Lung (tissue), 12 donors: ENCODE data around the gene CATSPERZ. TPM values are rescaled to one million over a fixed set of nuclear protein-coding genes. Genes with fewer than 3 reads are reported as not detected.

Experiments
- ATAC-seq: fragments of 200-7000 bp; cut with Tn5 transposase; one replicate; pipeline ENCODE4 v1.9.1; 2020; ENCODE audit warnings: moderate number of reproducible peaks; ENCODE audit not compliant: insufficient read depth, low FRiP score
- DNase-seq, 3 donors: peaks; one replicate each; pipeline ENCODE4 v3.0.0-alpha.2; 2013 to 2017
- H3K27ac ChIP-seq, 2 donors: one replicate each; pipeline ENCODE4 v1.5.1; 2013; ENCODE audit warnings: mild to moderate bottlenecking in 2 of 2, moderate library complexity in 2 of 2, control low read depth in 1 of 2, inconsistent platforms in 1 of 2, low read depth in 1 of 2, low read length in 1 of 2
- H3K27me3 ChIP-seq, 3 donors: one replicate each; pipeline ENCODE4 v1.5.1; 2013; ENCODE audit warnings: low read length in 2 of 3; ENCODE audit not compliant: control insufficient read depth in 3 of 3, insufficient read depth in 3 of 3
- H3K36me3 ChIP-seq, 4 donors: one replicate each; pipeline ENCODE4 v1.5.1; 2013; ENCODE audit warnings: low read length in 4 of 4, mild to moderate bottlenecking in 1 of 4, moderate library complexity in 1 of 4; ENCODE audit not compliant: control insufficient read depth in 4 of 4, insufficient read depth in 4 of 4
- H3K4me1 ChIP-seq, 5 donors: one replicate each; pipeline ENCODE4 v1.5.1; 2013; ENCODE audit warnings: low read length in 5 of 5, mild to moderate bottlenecking in 2 of 5, moderate library complexity in 1 of 5; ENCODE audit not compliant: control insufficient read depth in 5 of 5, insufficient read depth in 5 of 5
- H3K4me3 ChIP-seq: one replicate; pipeline ENCODE4 v1.5.1; 2013; ENCODE audit warnings: mild to moderate bottlenecking, control low read depth, moderate library complexity
- H3K9ac ChIP-seq, 2 donors: one replicate each; pipeline ENCODE4 v1.5.1; 2013; ENCODE audit warnings: low read length in 2 of 2, control low read depth in 1 of 2; ENCODE audit not compliant: insufficient read depth in 1 of 2
- H3K9me3 ChIP-seq, 4 donors: one replicate each; pipeline ENCODE4 v1.5.1; 2013; ENCODE audit warnings: low read length in 3 of 4, mild to moderate bottlenecking in 1 of 4, moderate library complexity in 1 of 4; ENCODE audit not compliant: control insufficient read depth in 4 of 4, insufficient read depth in 3 of 4
- CTCF ChIP-seq: IDR thresholded peaks from 2 replicates; pipeline ENCODE4 v1.5.1; 2012; ENCODE audit warnings: mild to moderate bottlenecking; ENCODE audit errors: control extremely low read depth, extremely low read depth
- WGBS, 2 donors: extraction: QIAGEN DNeasy Blood & Tissue Kit; methylation state at CpG; one replicate each; pipeline ENCODE4 v1.1.7; 2013; 5-methylcytosine and 5-hydroxymethylcytosine counted together
- polyA plus RNA-seq, 2 donors: library from polyadenylated mRNA; stranded (reverse); fragments of 200-250 nt; gene quantifications; one replicate each; pipeline ENCODE4 v1.2.1, GENCODE V29; 2013
- total RNA-seq, 2 donors: library from RNA; depleted of rRNA in 1 of 2; stranded (reverse); fragments of >200 nt in 1 of 2; gene quantifications; one replicate each; pipeline ENCODE4 v1.2.1, GENCODE V29; 2014 to 2021
- donor health status: control.
- donor health status: control.
- donor health status: Bipolar disorder and iron deficiency.
- donor health status: healthy.
- donor health status: DM: yes; HTN: yes; CAD: no.

CATSPERZ gene
- total and polyA plus RNA-seq, 4 donors = 0.31 to 0.98 (median 0.67) TPM; not detected in 1

DNA sequence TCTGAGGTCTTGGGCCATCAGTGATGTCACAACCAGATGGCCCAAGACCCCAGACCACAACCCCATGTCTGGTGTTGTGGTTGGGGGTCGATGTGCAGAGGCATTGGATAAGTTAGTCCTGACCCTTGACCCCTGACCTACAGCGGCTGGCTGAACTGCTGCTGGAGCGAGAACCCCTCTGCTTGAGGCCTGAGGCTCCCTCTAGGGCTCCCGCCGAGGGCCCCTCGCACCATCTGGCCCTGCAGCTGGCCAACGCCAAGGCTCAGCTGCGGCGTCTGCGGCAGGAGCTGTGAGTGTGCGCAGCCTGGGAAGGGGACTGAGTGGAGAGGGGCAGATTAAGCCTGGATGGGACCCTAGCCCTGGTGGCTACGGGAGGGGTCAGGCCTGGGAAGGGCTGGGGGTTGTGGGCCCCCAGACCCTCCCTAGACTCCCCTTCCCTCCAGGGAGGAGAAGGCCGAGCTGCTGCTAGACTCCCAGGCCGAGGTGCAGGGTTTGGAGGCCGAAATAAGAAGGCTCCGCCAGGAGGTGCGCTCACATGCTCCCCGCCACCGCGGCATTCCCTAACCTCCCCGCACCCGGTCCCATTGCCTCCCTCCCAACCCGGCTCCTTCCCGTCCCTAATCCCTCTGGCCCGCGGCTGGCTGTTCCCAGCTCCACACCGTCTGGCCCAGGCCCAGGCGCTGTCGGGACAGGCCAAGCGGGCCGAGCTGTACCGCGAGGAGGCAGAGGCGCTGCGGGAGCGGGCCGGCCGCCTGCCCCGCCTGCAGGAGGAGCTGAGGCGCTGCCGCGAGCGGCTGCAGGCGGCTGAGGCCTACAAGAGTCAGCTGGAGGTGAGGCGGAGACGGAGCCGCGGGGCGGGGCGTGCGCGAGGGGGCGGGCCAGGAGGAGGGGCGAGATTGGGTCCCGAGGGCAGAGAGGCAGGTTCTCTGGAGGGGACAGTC is 42.0 kb downstream of the CATSPERZ start:
- Histone ChIP-seq H3K9me3 (no peaks in the 10 kb centered on the region), H3K36me3 (peaks cover 0 to 4% (median 0%) of the 10 kb centered on the region in 4 donors), H3K9ac (no peak overlapping the region), H3K27ac (peak overlapping the region; percentile 62 to 69), H3K4me3 (no peak overlapping the region), H3K4me1 (peaks cover 0 to 12% (median 7%) of the 10 kb centered on the region in 5 donors), H3K27me3 (peaks cover 0 to 13% (median 0%) of the 10 kb centered on the region in 3 donors)
- DNase-seq (peak; percentile 77 to 90 (median 88)), ATAC-seq (peak; percentile 92)
- peak; percentile 15 for TF ChIP-seq CTCF
- 20 to 23% methylated on average over 55 of the region's 55 CpGs for WGBS, 2 donors

- Histone ChIP-seq H3K27me3 (peaks cover 0 to 13% (median 0%) of the 10 kb centered on the region in 3 donors), H3K4me3 (no peak overlapping the region), H3K9ac (no peak overlapping the region), H3K27ac (no peak overlapping the region), H3K4me1 (peaks cover 0 to 12% (median 8%) of the 10 kb centered on the region in 5 donors), H3K36me3 (peaks cover 0 to 4% (median 0%) of the 10 kb centered on the region in 4 donors), H3K9me3 (no peaks in the 10 kb centered on the region)
- DNase-seq (no peak), ATAC-seq (no peak)
- WGBS, 2 donors = 62 to 75% methylated on average over 28 to 29 of the region's 29 CpGs
- no peak for TF ChIP-seq CTCF
These were observed 42.9 kb downstream of the CATSPERZ start for GRCh38 chr11:64342869-64343745.

DNA sequence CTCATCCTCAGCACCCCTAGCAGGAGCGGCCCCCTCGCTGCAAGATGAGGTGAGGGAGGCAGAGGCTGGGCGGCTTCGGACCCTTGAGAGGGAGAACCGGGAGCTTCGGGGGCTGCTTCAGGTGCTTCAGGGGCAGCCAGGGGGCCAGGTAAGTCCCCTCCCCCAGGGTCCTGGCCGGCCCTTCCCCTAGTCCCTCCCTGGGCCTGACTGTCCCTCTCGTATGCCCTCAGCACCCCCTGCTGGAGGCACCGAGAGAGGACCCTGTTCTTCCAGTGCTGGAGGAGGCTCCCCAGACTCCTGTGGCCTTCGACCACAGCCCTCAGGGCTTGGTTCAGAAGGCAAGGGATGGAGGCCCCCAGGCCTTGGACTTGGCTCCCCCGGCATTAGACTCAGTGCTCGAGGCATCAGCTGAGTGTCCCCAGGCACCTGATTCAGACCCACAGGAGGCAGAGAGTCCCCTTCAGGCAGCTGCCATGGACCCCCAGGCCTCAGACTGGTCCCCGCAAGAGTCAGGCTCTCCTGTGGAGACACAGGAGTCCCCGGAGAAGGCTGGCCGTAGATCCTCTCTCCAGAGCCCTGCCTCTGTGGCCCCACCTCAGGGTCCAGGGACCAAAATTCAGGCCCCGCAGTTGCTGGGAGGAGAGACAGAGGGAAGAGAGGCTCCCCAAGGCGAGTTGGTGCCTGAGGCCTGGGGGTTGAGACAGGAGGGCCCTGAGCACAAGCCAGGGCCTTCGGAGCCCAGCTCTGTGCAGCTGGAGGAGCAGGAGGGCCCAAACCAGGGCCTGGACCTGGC is 43.8 kb downstream of the CATSPERZ start:
- no peak overlapping the region for H3K27ac ChIP-seq
- 82 to 89% methylated on average over 18 of the region's 18 CpGs for WGBS, 2 donors
- no peaks in the 10 kb centered on the region for H3K9me3 ChIP-seq
- peaks cover 0 to 4% (median 0%) of the 10 kb centered on the region in 4 donors for H3K36me3 ChIP-seq
- no peak for ATAC-seq
- DNase-seq = no peak
- H3K27me3 ChIP-seq = peaks cover 0 to 13% (median 0%) of the 10 kb centered on the region in 3 donors
- TF ChIP-seq CTCF = no peak
- no peak overlapping the region for H3K4me3 ChIP-seq
- H3K9ac ChIP-seq = no peak overlapping the region
- peaks cover 0 to 17% (median 12%) of the 10 kb centered on the region in 5 donors for H3K4me1 ChIP-seq
